Measurements from ENCODE around the gene PTS.

Gene PTS

DNA sequence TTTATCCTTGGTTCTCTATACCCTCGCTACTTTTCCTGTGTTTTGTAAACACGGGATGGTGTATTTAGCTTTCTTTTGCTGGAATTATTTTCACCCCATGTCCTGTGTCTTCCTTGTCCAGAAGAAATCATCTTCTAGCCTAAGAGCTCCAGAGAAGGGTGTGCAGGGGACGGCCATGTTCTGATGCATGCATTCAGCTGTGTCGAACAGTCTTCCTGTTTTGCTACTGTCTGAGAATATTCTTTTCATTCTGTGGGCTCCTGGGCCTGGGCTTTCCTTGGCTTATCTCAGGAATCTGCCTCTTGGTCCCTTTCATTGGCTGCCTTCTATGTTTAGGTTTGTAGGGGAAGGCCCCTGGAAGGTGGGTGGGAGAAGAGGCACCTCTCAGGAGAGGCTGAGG lies 45.0 kb downstream of the PTS start:
- ChIA-PET POLR2A (no interaction called here), CTCF (interaction anchor here (1.1 to 19.8 kb wide), 3 partner anchors 9 to 339 kb away, joined by 3 to 970 read pairs (median 18); partner anchors contain the start of gene PTS)
- no peak for DNase-seq (ENCODE audit: low read depth, low spot score)
- H3K4me3 ChIP-seq (ENCODE audit: low read depth, low read length) = no peak overlapping the region
- TF ChIP-seq, protein P1, sequence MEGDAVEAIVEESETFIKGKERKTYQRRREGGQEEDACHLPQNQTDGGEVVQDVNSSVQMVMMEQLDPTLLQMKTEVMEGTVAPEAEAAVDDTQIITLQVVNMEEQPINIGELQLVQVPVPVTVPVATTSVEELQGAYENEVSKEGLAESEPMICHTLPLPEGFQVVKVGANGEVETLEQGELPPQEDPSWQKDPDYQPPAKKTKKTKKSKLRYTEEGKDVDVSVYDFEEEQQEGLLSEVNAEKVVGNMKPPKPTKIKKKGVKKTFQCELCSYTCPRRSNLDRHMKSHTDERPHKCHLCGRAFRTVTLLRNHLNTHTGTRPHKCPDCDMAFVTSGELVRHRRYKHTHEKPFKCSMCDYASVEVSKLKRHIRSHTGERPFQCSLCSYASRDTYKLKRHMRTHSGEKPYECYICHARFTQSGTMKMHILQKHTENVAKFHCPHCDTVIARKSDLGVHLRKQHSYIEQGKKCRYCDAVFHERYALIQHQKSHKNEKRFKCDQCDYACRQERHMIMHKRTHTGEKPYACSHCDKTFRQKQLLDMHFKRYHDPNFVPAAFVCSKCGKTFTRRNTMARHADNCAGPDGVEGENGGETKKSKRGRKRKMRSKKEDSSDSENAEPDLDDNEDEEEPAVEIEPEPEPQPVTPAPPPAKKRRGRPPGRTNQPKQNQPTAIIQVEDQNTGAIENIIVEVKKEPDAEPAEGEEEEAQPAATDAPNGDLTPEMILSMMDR (IDR thresholded peaks at IDR 0.05; ENCODE audit: insufficient read depth, low read length, missing control alignments) = no peak

GRCh38 chr11:112273066-112273465 lies 46.8 kb downstream of the PTS start:
- TF ChIP-seq, protein P1 (IDR thresholded peaks at IDR 0.05; ENCODE audit: insufficient read depth, low read length, missing control alignments) = no peak
- no peak for DNase-seq (ENCODE audit: low read depth, low spot score)
- no peak overlapping the region for H3K4me3 ChIP-seq (ENCODE audit: low read depth, low read length)
- ChIA-PET POLR2A (no interaction called here), CTCF (interaction anchor here (14.0 to 19.8 kb wide), 2 partner anchors 8 to 51 kb away, joined by 139 to 970 read pairs; partner anchors contain the start of genes PLET1 and PTS)

GRCh38 chr11:112274007-112274783 lies 48.0 kb downstream of the PTS start:
- ChIA-PET CTCF (interaction anchor here (1.0 to 19.8 kb wide), 4 partner anchors 9 to 160 kb away, joined by 3 to 970 read pairs (median 72); partner anchors contain the start of genes PLET1 and PTS), POLR2A (no interaction called here)
- TF ChIP-seq, protein P1 (IDR thresholded peaks at IDR 0.05; ENCODE audit: insufficient read depth, low read length, missing control alignments) = no peak
- no peak overlapping the region for H3K4me3 ChIP-seq (ENCODE audit: low read depth, low read length)
- no peak for DNase-seq (ENCODE audit: low read depth, low spot score)

GRCh38 chr11:112277029-112277428 lies 50.8 kb downstream of the PTS start:
- TF ChIP-seq, protein P1 (IDR thresholded peaks at IDR 0.05; ENCODE audit: insufficient read depth, low read length, missing control alignments) = no peak
- ChIA-PET CTCF (interaction anchor here (0.9 to 19.8 kb wide), 3 partner anchors 12 to 163 kb away, joined by 5 to 970 read pairs (median 139); partner anchors contain the start of genes PLET1 and PTS), POLR2A (no interaction called here)

GRCh38 chr11:112277941-112278340 lies 51.7 kb downstream of the PTS start:
- no peak for DNase-seq (ENCODE audit: low read depth, low spot score)
- no peak overlapping the region for H3K4me3 ChIP-seq (ENCODE audit: low read depth, low read length)
- ChIA-PET POLR2A (no interaction called here), CTCF (interaction anchor here (1.5 to 19.8 kb wide), 5 partner anchors 10 to 161 kb away, joined by 5 to 970 read pairs (median 125); partner anchors contain the start of genes PLET1 and PTS)
- TF ChIP-seq, protein P1 (IDR thresholded peaks at IDR 0.05; ENCODE audit: insufficient read depth, low read length, missing control alignments) = no peak

More at GRCh38 chr11:112277029-112277428, 50.8 kb downstream of the PTS start:
- no peak overlapping the region for H3K4me3 ChIP-seq (ENCODE audit: low read depth, low read length)
- no peak for DNase-seq (ENCODE audit: low read depth, low spot score)

GRCh38 chr11:112278803-112279202 lies 52.6 kb downstream of the PTS start:
- DNase-seq (ENCODE audit: low read depth, low spot score) = no peak
- TF ChIP-seq, protein P1 (IDR thresholded peaks at IDR 0.05; ENCODE audit: insufficient read depth, low read length, missing control alignments) = no peak
- H3K4me3 ChIP-seq (ENCODE audit: low read depth, low read length) = no peak overlapping the region
- CTCF ChIA-PET = interaction anchor here (0.8 to 19.8 kb wide), 17 partner anchors 8 to 1010 kb away, joined by 3 to 970 read pairs (median 11); partner anchors contain the start of genes PLET1, PTS, SDHD and TIMM8B
- POLR2A ChIA-PET = no interaction called here

All from AG04449 (cell line).